GM08714 (cell line): ENCODE measurements around the gene PPA2.

Source experiments
- H3K4me3 ChIP-seq: fragments of 200-500 bp; sonication (Bioruptor generic); 2 replicates; pipeline ENCODE4 v1.5.1; 2014; ENCODE audit warnings: mild to moderate bottlenecking, low read length, inconsistent platforms
- ZNF274 ChIP-seq: IDR thresholded peaks from 2 replicates; pipeline ENCODE4 v1.6.1; 2012; ENCODE audit warnings: mild to moderate bottlenecking, low read depth, low read length

PPA2 gene

DNA sequence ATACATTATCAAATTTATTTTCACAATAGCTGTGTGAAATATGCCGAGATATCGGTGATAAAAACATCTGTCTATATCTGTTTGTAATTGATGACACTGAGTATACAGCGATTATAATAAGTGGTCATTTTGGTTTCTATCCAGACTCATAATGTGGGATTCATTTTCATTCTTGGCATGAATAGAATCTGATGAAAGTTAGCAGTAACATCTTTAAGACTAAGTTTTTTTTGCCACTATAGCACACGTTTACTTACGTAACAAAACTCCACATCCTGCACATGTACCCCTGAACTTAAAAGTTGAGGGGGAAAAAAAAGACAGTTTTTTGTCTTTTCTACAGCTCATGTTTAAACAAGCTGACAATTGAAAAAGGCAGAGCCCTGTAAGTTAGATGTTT lies 86.4 kb downstream of the PPA2 start:
- no peak for TF ChIP-seq ZNF274
- H3K4me3 ChIP-seq = no peak overlapping the region

DNA sequence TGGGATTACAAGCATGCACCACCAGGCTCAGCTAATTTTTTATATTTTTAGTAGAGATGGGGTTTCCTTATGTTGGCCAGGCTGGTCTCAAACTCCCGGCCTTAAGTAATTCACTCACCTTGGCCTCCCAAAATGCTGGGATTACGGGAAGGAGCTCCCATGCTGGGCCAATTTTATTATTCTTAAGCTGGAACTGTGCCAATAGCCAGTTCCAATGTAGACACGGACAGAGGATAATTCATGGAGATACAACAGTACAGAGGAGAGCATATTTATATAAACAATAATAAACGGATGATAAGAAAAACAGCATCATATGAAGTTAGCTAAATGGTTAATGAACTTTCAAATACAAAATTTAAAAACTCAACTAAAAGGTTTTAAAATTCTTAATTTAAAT lies 87.8 kb downstream of the PPA2 start:
- no peak overlapping the region for H3K4me3 ChIP-seq
- no peak for TF ChIP-seq ZNF274

DNA sequence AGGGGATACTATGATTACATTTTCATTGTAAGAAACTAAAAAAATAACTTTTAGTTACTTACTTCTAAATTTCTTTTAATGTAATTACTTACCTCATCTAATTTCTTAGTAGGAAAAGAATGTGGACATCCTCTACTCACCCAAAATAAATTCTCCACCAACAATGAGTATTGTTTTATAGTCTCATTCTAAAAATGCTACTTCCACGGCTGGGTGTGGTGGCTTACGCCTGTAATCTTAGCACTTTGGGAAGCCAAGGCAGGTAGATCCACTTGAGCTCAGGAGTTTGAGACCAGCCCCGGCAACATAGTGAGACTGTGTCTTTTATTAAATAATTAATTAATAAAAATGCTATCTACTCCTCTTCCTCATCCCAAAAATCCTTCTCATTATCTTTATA lies 99.8 kb downstream of the PPA2 start:
- TF ChIP-seq ZNF274 = no peak
- H3K4me3 ChIP-seq = no peak overlapping the region

DNA sequence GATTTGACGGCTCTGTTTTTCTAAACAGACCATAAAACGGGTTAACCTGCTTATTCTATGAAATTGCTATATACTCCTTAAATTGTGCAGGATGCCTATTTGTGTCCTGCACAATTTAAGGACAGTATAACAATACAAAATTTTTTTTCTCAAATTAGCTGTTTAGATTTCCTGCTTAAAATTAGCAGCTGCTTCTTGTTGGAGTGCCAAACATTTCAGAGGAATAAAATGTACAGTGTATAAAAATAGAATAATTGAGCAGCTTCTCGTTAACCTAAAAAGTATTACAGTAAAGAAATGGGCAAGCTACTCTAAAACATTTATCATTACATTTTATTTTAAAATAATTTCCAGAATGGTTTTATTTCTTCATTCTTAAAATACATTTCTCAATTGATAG lies 100.5 kb downstream of the PPA2 start:
- H3K4me3 ChIP-seq = no peak overlapping the region
- TF ChIP-seq ZNF274 = no peak

DNA sequence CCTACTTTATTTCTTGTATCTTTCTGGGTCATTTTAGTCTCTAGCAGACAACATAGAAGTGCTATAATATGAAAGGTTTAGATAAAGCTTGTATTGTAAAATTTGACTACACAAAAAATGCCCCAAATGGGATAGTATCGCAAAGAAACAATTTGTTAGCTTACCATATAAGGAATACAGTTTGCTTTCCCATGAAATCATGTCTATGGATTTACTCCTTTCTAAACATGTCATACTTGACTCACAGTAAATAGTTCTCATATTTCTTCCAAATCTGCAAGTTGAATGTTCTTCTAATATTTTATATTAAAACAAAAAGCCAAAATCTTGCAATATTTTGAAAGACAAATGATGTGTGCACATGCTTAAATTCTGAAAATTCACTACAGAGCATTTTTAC lies 103.9 kb downstream of the PPA2 start:
- no peak overlapping the region for H3K4me3 ChIP-seq
- TF ChIP-seq ZNF274 = no peak

DNA sequence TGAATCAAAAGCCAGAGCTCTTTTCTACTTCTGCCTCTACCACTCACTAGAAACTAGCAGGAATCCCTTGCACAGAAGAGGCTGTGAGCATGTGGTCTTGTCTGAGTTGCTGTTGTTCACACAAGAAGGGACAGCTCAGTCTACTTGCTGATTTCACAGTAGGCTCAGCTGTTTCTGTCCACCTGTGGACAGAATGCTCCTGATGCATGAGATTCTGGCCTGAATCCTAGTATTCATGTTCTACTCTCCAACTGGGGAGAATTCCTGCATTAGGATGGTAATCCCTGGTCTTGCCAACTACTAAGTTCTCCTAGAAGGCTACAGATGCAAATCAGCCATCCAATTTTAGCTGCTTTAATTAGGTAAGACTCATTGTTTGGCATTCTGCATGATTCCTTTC lies 112.8 kb downstream of the PPA2 start:
- no peak for TF ChIP-seq ZNF274

DNA sequence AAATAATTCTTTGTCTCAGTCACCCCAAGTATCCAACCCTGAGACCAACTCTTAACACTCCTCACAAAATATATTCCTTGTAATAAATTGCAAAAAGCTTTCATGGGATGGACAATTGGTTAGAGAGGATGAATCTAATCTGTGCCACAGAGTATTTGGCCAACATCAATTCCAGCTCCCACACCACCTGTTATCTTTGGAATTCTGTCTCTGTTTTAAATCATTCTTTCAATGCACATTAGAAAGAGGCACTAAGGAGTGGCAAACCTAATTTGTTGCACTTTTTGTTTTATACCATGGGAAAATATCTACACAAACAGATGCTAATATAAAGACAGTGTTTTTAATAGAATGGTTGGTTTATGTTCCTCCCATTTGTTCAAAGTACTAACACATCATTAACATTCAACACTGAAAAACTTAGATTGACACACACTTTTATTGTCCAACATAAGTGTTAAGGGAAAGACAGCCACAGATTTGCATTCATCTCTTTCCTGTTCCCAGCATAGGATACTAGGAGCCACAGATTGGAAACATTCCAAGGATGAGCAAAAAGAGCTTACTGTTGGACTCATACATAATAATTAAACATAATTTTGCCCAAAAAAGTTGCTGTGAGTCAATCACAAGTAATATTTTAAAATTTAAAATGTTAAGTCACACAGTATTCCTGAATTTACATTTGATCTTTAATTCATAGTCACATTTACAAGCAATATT lies 116.4 kb downstream of the PPA2 start:
- no peak for TF ChIP-seq ZNF274

More for the DNA sequence above, 112.8 kb downstream of the PPA2 start:
- no peak overlapping the region for H3K4me3 ChIP-seq

DNA sequence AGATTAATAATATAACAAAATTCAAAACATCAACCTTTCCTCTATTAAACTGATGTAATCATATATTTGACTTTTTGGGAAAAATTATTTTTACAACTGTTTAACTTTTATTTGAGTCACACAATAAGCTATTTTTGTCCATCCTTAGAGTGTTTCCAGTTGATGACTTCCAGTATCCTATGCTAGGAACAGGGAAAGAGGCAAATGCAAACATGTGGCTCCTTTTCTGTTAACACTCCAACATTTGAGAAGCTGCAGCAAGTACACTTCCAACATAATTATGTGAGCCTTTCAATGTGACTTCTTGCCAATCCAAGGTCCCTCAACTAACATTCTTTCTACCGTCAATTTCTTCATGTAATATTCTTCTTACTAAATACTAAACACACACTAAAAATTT lies 117.7 kb downstream of the PPA2 start:
- TF ChIP-seq ZNF274 = no peak
- no peak overlapping the region for H3K4me3 ChIP-seq

More for the DNA sequence above, 116.4 kb downstream of the PPA2 start:
- H3K4me3 ChIP-seq = no peak overlapping the region

DNA sequence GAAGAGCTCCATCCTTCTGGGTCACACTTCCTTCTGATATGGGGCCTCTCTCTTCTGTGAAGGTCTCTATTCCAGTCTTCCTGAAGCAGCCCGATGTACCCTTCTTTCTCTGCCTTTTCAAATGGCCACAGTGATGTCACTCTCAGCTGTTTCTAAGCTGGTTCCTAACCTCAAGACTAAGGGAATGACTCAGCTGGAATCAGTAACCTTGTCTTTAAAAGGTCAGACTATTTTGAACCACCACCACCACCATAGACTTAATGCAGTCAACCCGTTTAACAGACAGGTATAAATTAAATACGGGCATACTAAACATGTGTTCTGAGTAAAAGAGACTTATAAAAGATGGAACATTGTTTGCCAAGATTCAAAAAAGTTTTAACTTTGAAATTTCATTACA lies 121.0 kb downstream of the PPA2 start:
- no peak overlapping the region for H3K4me3 ChIP-seq
- no peak for TF ChIP-seq ZNF274

DNA sequence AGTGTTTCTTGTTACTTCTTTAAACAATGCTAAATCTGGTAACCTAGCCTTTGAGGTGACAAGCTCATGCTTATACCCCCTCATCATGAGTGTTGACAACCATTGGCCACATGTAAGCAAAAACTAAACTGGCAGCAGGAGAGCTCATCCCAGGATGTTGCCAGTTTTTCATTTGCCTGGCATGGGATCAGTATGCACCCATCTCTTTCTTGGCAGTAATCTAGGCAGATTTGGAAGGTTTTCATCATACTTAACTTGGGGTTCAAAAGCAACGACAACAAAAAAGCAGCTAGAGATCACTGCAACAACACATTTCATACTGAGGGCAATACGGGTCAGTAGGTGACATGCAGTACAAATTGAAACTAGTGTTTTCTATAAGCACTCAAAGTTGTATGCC lies 122.0 kb downstream of the PPA2 start:
- no peak for TF ChIP-seq ZNF274

DNA sequence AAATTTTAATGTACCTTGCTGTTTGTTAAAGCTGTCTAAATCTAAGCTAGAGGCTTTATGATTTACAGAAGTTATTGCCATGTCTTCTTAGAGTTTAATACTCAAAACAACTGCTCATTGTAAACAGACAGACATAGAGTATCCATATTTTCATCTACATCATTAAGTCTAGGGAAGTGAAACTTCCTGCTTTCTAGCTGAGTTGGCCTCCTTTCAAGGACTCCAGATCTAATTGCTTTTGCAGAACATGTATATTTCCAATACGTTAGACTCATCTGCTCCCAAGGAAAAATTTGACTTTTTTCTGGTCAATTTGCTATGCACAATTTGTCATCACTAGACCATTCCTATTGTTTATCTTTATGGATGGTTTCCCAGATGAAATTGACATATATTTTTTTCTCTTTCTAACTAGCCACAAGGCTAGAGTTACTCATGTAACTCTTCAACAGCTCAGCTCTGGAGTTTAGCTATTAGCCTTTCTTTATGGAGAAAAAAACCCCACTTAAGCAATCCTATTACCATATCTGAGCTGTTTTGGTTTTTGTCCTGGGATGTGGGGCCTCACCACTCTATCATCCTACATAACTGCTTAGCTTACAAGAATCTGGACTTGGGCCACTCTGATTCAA lies 122.9 kb downstream of the PPA2 start:
- H3K4me3 ChIP-seq = no peak overlapping the region
- no peak for TF ChIP-seq ZNF274

More for the DNA sequence above, 122.0 kb downstream of the PPA2 start:
- no peak overlapping the region for H3K4me3 ChIP-seq

DNA sequence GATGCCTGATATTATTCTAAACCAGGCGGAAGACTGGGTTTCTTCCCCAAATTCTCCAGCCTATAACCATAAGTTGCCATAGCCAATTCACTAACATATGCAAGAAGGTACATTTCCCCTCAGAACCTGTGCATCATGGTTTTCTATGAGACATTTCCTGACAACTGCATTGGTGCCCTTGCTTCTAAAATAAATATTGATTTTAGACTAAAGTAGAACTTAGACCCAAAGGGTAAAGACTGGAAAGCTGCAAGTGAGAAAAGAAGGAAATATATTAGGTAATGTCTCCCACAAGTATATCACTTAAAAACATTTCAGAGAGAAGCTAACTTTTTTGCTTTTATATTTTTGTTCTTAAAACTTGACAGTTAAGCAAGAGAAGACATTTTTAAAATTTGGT lies 125.1 kb downstream of the PPA2 start:
- TF ChIP-seq ZNF274 = no peak

DNA sequence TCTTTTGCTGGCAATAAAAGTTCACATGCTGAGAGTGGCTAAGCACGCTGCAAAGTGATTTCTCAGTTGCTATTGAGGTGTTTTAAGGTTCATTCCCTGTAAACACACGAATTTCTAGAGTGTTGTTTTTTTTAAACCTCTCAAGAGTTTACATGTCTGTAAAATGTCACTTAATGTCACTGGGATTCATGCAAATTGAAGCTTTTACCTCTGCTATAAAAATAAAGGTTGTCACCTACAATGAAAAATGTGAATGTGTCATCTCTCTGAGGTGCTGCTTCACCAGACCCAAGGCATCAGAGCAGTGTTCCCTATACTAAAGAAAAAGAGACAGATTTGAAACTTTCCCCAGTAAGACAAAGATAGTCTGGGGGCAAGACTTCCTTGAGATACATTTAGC lies 127.0 kb downstream of the PPA2 start:
- H3K4me3 ChIP-seq = no peak overlapping the region
- TF ChIP-seq ZNF274 = no peak

More for the DNA sequence above, 125.1 kb downstream of the PPA2 start:
- no peak overlapping the region for H3K4me3 ChIP-seq

DNA sequence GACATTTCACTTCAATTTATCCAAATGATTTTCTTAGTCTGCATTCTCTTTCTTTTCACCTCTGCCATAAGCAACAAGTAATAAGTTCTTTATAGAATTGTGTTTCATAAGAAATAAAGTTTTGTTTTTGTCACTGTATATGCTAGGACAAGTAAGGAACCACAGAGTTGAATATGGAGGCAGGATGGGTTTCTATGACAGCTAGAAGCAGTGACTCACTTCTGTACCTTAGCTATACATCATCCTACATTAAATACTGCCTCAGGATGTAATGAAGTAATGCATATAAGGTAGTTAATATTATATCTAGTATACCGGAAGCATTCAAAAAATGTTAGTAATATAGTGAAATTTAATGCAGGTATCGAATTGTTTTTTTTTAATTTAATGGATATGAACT lies 128.0 kb downstream of the PPA2 start:
- no peak for TF ChIP-seq ZNF274

DNA sequence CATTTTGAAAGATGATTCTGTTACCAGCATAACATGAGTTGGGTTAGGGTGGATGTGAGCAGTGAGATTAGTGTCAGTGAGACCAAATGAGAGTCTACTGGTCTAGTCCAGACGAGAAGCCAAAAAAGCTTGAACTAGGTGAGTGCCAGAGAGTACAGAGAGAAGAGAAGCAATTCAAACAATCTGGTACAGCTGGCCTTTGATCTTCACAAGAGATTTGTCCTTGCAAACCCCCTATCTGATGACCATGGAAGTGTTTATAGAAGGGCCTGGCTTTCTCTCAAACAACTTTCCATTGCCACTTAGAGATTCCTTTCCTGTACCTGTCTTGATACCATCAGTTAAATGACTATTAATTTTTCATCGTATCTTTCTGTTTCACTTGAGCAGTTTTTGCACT lies 128.5 kb downstream of the PPA2 start:
- no peak for TF ChIP-seq ZNF274
- no peak overlapping the region for H3K4me3 ChIP-seq

More for the DNA sequence above, 128.0 kb downstream of the PPA2 start:
- no peak overlapping the region for H3K4me3 ChIP-seq
